ENCODE data around the gene MGST2. TPM values are rescaled to one million over a fixed set of nuclear protein-coding genes. Genes with fewer than 3 reads are reported as not detected.

The MGST2 gene
- total RNA-seq, 1 experiment from 2014 or later: 14.9 TPM

GRCh38 chr4:139745111-139745639, 79.6 kb downstream of the MGST2 start:
- Mint-ChIP-seq H3K9me3 (no peaks in the 10 kb centered on the region), H3K36me3 (no peaks in the 10 kb centered on the region), H3K4me1 (peaks cover 22% of the 10 kb centered on the region), H3K27ac (no peak overlapping the region), H3K4me3 (no peak overlapping the region), H3K27me3 (ENCODE audit: low read depth) (no peaks in the 10 kb centered on the region)
- ChIA-PET CTCF (no interaction called here), POLR2A (interaction anchor here (0.6 kb wide), 1 partner anchor 714 kb away, joined by 3 read pairs; no protein-coding TSS in a partner anchor)
- no peak for ATAC-seq
- TF ChIP-seq NR1H2 (CRISPR knock-in tag; IDR thresholded peaks at IDR 0.05) (no peak), ESRRA (CRISPR knock-in tag; IDR thresholded peaks at IDR 0.05; ENCODE audit: borderline replicate concordance) (no peak), JUN (CRISPR knock-in tag; IDR thresholded peaks at IDR 0.05) (no peak), E2F4 (CRISPR knock-in tag; IDR thresholded peaks at IDR 0.05; ENCODE audit: borderline replicate concordance, low read depth) (no peak), JAZF1 (CRISPR knock-in tag; IDR thresholded peaks at IDR 0.05) (no peak), PREB (CRISPR knock-in tag; IDR thresholded peaks at IDR 0.05; ENCODE audit: borderline replicate concordance) (no peak), NR3C1 (CRISPR knock-in tag; conservative IDR thresholded peaks at IDR 0.05; ENCODE audit: low read depth) (no peak), GTF2I (CRISPR knock-in tag; conservative IDR thresholded peaks at IDR 0.05) (no peak), ZNF416 (CRISPR knock-in tag; IDR thresholded peaks at IDR 0.05) (no peak), SMAD3 (CRISPR knock-in tag; IDR thresholded peaks at IDR 0.05; ENCODE audit: borderline replicate concordance) (no peak), NFYB (CRISPR knock-in tag; conservative IDR thresholded peaks at IDR 0.05; ENCODE audit: low read depth) (no peak), SP1 (CRISPR knock-in tag; conservative IDR thresholded peaks at IDR 0.05) (no peak), ZNF396 (CRISPR knock-in tag; IDR thresholded peaks at IDR 0.05; ENCODE audit: borderline replicate concordance) (no peak), ELF4 (CRISPR knock-in tag; IDR thresholded peaks at IDR 0.05; ENCODE audit: low read depth) (no peak), FOXP1 (CRISPR knock-in tag; IDR thresholded peaks at IDR 0.05; ENCODE audit: borderline replicate concordance) (no peak)
- TF ChIP-seq, protein P1, sequence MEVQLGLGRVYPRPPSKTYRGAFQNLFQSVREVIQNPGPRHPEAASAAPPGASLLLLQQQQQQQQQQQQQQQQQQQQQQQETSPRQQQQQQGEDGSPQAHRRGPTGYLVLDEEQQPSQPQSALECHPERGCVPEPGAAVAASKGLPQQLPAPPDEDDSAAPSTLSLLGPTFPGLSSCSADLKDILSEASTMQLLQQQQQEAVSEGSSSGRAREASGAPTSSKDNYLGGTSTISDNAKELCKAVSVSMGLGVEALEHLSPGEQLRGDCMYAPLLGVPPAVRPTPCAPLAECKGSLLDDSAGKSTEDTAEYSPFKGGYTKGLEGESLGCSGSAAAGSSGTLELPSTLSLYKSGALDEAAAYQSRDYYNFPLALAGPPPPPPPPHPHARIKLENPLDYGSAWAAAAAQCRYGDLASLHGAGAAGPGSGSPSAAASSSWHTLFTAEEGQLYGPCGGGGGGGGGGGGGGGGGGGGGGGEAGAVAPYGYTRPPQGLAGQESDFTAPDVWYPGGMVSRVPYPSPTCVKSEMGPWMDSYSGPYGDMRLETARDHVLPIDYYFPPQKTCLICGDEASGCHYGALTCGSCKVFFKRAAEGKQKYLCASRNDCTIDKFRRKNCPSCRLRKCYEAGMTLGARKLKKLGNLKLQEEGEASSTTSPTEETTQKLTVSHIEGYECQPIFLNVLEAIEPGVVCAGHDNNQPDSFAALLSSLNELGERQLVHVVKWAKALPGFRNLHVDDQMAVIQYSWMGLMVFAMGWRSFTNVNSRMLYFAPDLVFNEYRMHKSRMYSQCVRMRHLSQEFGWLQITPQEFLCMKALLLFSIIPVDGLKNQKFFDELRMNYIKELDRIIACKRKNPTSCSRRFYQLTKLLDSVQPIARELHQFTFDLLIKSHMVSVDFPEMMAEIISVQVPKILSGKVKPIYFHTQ (CRISPR knock-in tag; IDR thresholded peaks at IDR 0.05): no peak
- TF ChIP-seq, protein P2, sequence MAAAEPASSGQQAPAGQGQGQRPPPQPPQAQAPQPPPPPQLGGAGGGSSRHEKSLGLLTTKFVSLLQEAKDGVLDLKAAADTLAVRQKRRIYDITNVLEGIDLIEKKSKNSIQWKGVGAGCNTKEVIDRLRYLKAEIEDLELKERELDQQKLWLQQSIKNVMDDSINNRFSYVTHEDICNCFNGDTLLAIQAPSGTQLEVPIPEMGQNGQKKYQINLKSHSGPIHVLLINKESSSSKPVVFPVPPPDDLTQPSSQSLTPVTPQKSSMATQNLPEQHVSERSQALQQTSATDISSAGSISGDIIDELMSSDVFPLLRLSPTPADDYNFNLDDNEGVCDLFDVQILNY (CRISPR knock-in tag; IDR thresholded peaks at IDR 0.05): no peak
- no peak for DNase-seq (ENCODE audit: low spot score)

- H3K4me1 Mint-ChIP-seq: peaks cover 26% of the 10 kb centered on the region
- peak; percentile 59 for ATAC-seq
- TF ChIP-seq FOXK1 (CRISPR knock-in tag; IDR thresholded peaks at IDR 0.05) (no peak), NFE2L1 (CRISPR knock-in tag; IDR thresholded peaks at IDR 0.05) (no peak), ZMAT4 (CRISPR knock-in tag; IDR thresholded peaks at IDR 0.05) (no peak), ZNF396 (CRISPR knock-in tag; IDR thresholded peaks at IDR 0.05; ENCODE audit: borderline replicate concordance) (no peak), STAT6 (CRISPR knock-in tag; conservative IDR thresholded peaks at IDR 0.05; ENCODE audit: low read depth) (no peak)
- TF ChIP-seq, protein P3, sequence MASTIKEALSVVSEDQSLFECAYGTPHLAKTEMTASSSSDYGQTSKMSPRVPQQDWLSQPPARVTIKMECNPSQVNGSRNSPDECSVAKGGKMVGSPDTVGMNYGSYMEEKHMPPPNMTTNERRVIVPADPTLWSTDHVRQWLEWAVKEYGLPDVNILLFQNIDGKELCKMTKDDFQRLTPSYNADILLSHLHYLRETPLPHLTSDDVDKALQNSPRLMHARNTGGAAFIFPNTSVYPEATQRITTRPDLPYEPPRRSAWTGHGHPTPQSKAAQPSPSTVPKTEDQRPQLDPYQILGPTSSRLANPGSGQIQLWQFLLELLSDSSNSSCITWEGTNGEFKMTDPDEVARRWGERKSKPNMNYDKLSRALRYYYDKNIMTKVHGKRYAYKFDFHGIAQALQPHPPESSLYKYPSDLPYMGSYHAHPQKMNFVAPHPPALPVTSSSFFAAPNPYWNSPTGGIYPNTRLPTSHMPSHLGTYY (CRISPR knock-in tag; IDR thresholded peaks at IDR 0.05): no peak
- TF ChIP-seq, protein P4, sequence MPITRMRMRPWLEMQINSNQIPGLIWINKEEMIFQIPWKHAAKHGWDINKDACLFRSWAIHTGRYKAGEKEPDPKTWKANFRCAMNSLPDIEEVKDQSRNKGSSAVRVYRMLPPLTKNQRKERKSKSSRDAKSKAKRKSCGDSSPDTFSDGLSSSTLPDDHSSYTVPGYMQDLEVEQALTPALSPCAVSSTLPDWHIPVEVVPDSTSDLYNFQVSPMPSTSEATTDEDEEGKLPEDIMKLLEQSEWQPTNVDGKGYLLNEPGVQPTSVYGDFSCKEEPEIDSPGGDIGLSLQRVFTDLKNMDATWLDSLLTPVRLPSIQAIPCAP (CRISPR knock-in tag; IDR thresholded peaks at IDR 0.05): no peak
Measured at GRCh38 chr4:139746431-139747171, 81.0 kb downstream of the MGST2 start.

More at GRCh38 chr4:139746431-139747171, 81.0 kb downstream of the MGST2 start:
- Mint-ChIP-seq H3K36me3 (no peaks in the 10 kb centered on the region), H3K27ac (peak overlapping the region; percentile 31; the same call in 1 of the 2 replicates), H3K27me3 (ENCODE audit: low read depth) (no peaks in the 10 kb centered on the region), H3K4me3 (no peak overlapping the region), H3K9me3 (no peaks in the 10 kb centered on the region)
- CTCF ChIA-PET: no interaction called here
- POLR2A ChIA-PET: no interaction called here
- DNase-seq (ENCODE audit: low spot score): no peak
